ENCODE measurements around the gene AKTIP.

- no peak for TF ChIP-seq POLR2A (IDR thresholded peaks at IDR 0.05)
- TF ChIP-seq CTCF (IDR thresholded peaks at IDR 0.05), result no peak
- TF ChIP-seq POLR2AphosphoS5 (IDR thresholded peaks at IDR 0.05), result no peak
Measured at GRCh38 chr16:53517851-53518250, 14.8 kb upstream of the AKTIP start.

Data from stomach (tissue), 4 donors.